K562 (cell line): ENCODE results near the gene POPDC3. TPM values are rescaled to one million over a fixed set of nuclear protein-coding genes. Genes with fewer than 3 reads are reported as not detected.
A peak's percentile ranks its signal among the peaks of the same experiment; 100 is the strongest.

ENCODE experiments used
- ATAC-seq: fragments of 200-7000 bp; cut with Tn5 transposase; 3 replicates; pipeline ENCODE4 v1.9.1; 2020; ENCODE audit warnings: moderate library complexity
- BruUV-seq: library from RNA; stranded (reverse); fragments of 400-500 nt; replicated peaks from 2 replicates; lab custom pipeline; 2021; lab: Mats Ljungman, UMichigan
- CTCF ChIA-PET: fragments of 300-600 bp; formaldehyde crosslinking; extraction: SDS; loops from one replicate; lab custom pipeline; 2021; ENCODE audit warnings: low intra/inter-chr PET ratio; lab: Yijun Ruan, JAX
- POLR2A ChIA-PET: fragments of 300-600, 350-650 bp; sonication (Branson Sonifier 250); formaldehyde crosslinking; extraction: SDS; loops from one replicate; lab custom pipeline; 2021; ENCODE audit warnings: antibody characterized with exemption, inconsistent platforms; lab: Yijun Ruan, JAX
- DNase-seq, 4 experiments: peaks; one replicate each; pipeline versions ENCODE4 v3.0.0 to v3.0.0-alpha.2; 2011 to 2018; ENCODE audit warnings: low spot score in 3 of 4, mixed read lengths in 3 of 4; ENCODE audit errors: extremely low read depth in 1 of 4
- FAIRE-seq: peaks from 2 replicates; lab custom pipeline; 2011; peaks lifted over from hg19 to GRCh38; lab: Jason Lieb, UNC
- H2AFZ ChIP-seq: 2 replicates; pipeline ENCODE4 v1.6.0; 2011; ENCODE audit warnings: low read depth, low read length, control low read depth, inconsistent platforms
- H3K27ac ChIP-seq: fragments of 200-600 bp; 3 replicates; pipeline ENCODE4 v1.8.0; 2011; ENCODE audit warnings: low read depth, mild to moderate bottlenecking, control low read depth, inconsistent platforms, low read length, moderate library complexity, mixed read lengths; ENCODE audit errors: extremely low read depth
- H3K27me3 ChIP-seq, 2 experiments: fragments of 300-600 bp in 1 of 2; 2 replicates in 1 of 2; 3 replicates in 1 of 2; pipeline versions ENCODE4 v1.6.0 to v1.8.0; 2011; ENCODE audit warnings: inconsistent platforms in 2 of 2, low read length in 2 of 2, mild to moderate bottlenecking in 1 of 2, mixed read lengths in 1 of 2, moderate library complexity in 1 of 2; ENCODE audit not compliant: control insufficient read depth in 2 of 2, insufficient read depth in 2 of 2
- H3K36me3 ChIP-seq: fragments of 300-600 bp; 3 replicates; pipeline ENCODE4 v1.8.0; 2011; ENCODE audit warnings: mild to moderate bottlenecking, low read length, inconsistent platforms; ENCODE audit not compliant: control insufficient read depth, insufficient read depth
- H3K4me1 ChIP-seq, 2 experiments: fragments of 200-600 bp in 1 of 2; replicated peaks in 1 of 2; 2 replicates in 1 of 2; 3 replicates in 1 of 2; pipeline versions ENCODE4 v1.5.1 to v1.8.0; 2011; ENCODE audit warnings: inconsistent platforms in 2 of 2, low read length in 2 of 2, mild to moderate bottlenecking in 1 of 2, mixed read lengths in 1 of 2, moderate library complexity in 1 of 2; ENCODE audit not compliant: control insufficient read depth in 2 of 2, insufficient read depth in 2 of 2
- H3K4me2 ChIP-seq: 2 replicates; pipeline ENCODE4 v1.6.1; 2011; ENCODE audit warnings: low read length, control low read depth, inconsistent platforms, mixed read lengths; ENCODE audit not compliant: insufficient read depth
- H3K4me3 ChIP-seq: fragments of 200-600 bp; sonication (generic), shearing (Covaris generic); 2 replicates; pipeline ENCODE4 v1.5.1; 2016; ENCODE audit warnings: control low read depth, inconsistent platforms
- H3K79me2 ChIP-seq: fragments of 200-600 bp; 3 replicates; pipeline ENCODE4 v1.8.0; 2011; ENCODE audit warnings: low read length, inconsistent platforms; ENCODE audit not compliant: control insufficient read depth, insufficient read depth
- H3K9ac ChIP-seq, 2 experiments: 2 replicates each; pipeline versions ENCODE4 v1.6.0 to v1.6.1; 2011; ENCODE audit warnings: low read depth in 2 of 2, low read length in 2 of 2, control low read depth in 1 of 2, inconsistent platforms in 1 of 2, mild to moderate bottlenecking in 1 of 2, mixed read lengths in 1 of 2; ENCODE audit not compliant: insufficient read depth in 1 of 2
- H3K9me1 ChIP-seq: one replicate; pipeline ENCODE4 v1.6.0; 2011; ENCODE audit warnings: inconsistent platforms, mild to moderate bottlenecking, low read length, moderate library complexity; ENCODE audit not compliant: control insufficient read depth, insufficient read depth
- H3K9me3 ChIP-seq: replicated peaks from 2 replicates; pipeline ENCODE4 v1.5.1; 2011; ENCODE audit warnings: low read depth, low read length, inconsistent platforms; ENCODE audit not compliant: control insufficient read depth, insufficient read depth
- H4K20me1 ChIP-seq: replicated peaks from 2 replicates; pipeline ENCODE4 v1.6.1; 2011; ENCODE audit warnings: low read length, inconsistent platforms, mixed read lengths; ENCODE audit not compliant: control insufficient read depth, insufficient read depth
- C11orf30 ChIP-seq: fragments of 450-650 bp; IDR thresholded peaks from 2 replicates; pipeline ENCODE4 v1.6.1; 2016; ENCODE audit warnings: low read depth, mild to moderate bottlenecking
- CBX5 ChIP-seq: IDR thresholded peaks from 2 replicates; pipeline ENCODE4 v1.6.1; 2014; ENCODE audit warnings: low read depth, borderline replicate concordance
- CC2D1A ChIP-seq: fragments of 450-650 bp; IDR thresholded peaks from 2 replicates; pipeline ENCODE4 v1.6.1; 2017; ENCODE audit warnings: mild to moderate bottlenecking
- MAFF ChIP-seq: IDR thresholded peaks from 2 replicates; pipeline ENCODE4 v1.6.1; 2012; ENCODE audit warnings: low read length, improper control_type of control experiment
- MAFG ChIP-seq: fragments of 450-650 bp; conservative IDR thresholded peaks from 2 replicates; pipeline ENCODE4 v1.6.1; 2016; ENCODE audit warnings: missing genetic modification characterization, missing compliant biosample characterization
- MED1 ChIP-seq: sonication (generic); formaldehyde crosslinking; IDR thresholded peaks from 2 replicates; pipeline ENCODE4 v1.8.1; 2023; ENCODE audit warnings: missing genetic modification reagents, borderline replicate concordance
- NCOA4 ChIP-seq: fragments of 450-650 bp; IDR thresholded peaks from 2 replicates; pipeline ENCODE4 v1.6.1; 2018; ENCODE audit warnings: mild to moderate bottlenecking; ENCODE audit not compliant: partially characterized antibody
- NFE2 ChIP-seq: IDR thresholded peaks from 2 replicates; pipeline ENCODE4 v1.6.1; 2014; ENCODE audit warnings: antibody characterized with exemption, low read depth
- NFE2L1 ChIP-seq: fragments of 450-650 bp; IDR thresholded peaks from 2 replicates; pipeline ENCODE4 v1.6.1; 2016; ENCODE audit warnings: missing genetic modification characterization, low read depth, mild to moderate bottlenecking, missing compliant biosample characterization, moderate library complexity, borderline replicate concordance
- RBBP5 ChIP-seq: fragments of 200-600 bp; sonication (generic); IDR thresholded peaks from 2 replicates; pipeline ENCODE4 v1.6.1; 2012; ENCODE audit warnings: borderline replicate concordance, mild to moderate bottlenecking, low read length, control low read depth, inconsistent platforms; ENCODE audit not compliant: insufficient read depth, poor library complexity, severe bottlenecking
- SIN3B ChIP-seq: fragments of 450-650 bp; IDR thresholded peaks from 2 replicates; pipeline ENCODE4 v1.6.1; 2017; ENCODE audit warnings: low read depth, mild to moderate bottlenecking, moderate library complexity
- SMAD3 ChIP-seq: fragments of 450-650 bp; formaldehyde crosslinking; conservative IDR thresholded peaks from 2 replicates; pipeline ENCODE4 v1.4.0; 2020; ENCODE audit warnings: mild to moderate bottlenecking
- SMARCA4 ChIP-seq: fragments of 450-650 bp; IDR thresholded peaks from 2 replicates; pipeline ENCODE4 v1.6.1; 2016
- TAF9B ChIP-seq: fragments of 450-650 bp; IDR thresholded peaks from 2 replicates; pipeline ENCODE4 v1.6.1; 2018; ENCODE audit warnings: mild to moderate bottlenecking; ENCODE audit not compliant: partially characterized antibody
- ZNF12 ChIP-seq: sonication (generic); formaldehyde crosslinking; IDR thresholded peaks from 2 replicates; pipeline ENCODE4 v1.4.0; 2020; ENCODE audit warnings: mild to moderate bottlenecking, missing genetic modification reagents
- ZNF316 ChIP-seq: fragments of 450-650 bp; IDR thresholded peaks from 2 replicates; pipeline ENCODE4 v1.6.1; 2016
- ZNF584 ChIP-seq: fragments of 200-800 bp; sonication (Bioruptor generic); IDR thresholded peaks from 2 replicates; pipeline ENCODE4 v1.6.1; 2016; ENCODE audit warnings: low read depth, mild to moderate bottlenecking, missing genetic modification characterization, missing compliant biosample characterization
- WGBS: fragments of 100-300 bp; shearing (Covaris generic); methylation state at CpG from one replicate; pipeline ENCODE4 v1.1.6; 2016; ENCODE audit warnings: low coverage, mixed read lengths; ENCODE audit not compliant: insufficient coverage; ENCODE audit errors: missing lambda C conversion rate; 5-methylcytosine and 5-hydroxymethylcytosine counted together
- in situ Hi-C: fragments of 300-500 bp; cut with MboI; formaldehyde crosslinking; loops from 4 replicates; pipeline ENCODE4 v1.15.0; 2018; ENCODE audit warnings: inconsistent platforms, mixed read lengths
- intact Hi-C: fragments of 100-400 bp; cut with micrococcal nuclease; formaldehyde crosslinking; loops from 2 replicates; pipeline ENCODE4 v1.14.2; 2022
- polyA plus RNA-seq, 8 experiments: library from polyadenylated mRNA; depleted of rRNA in 4 of 8; stranded (reverse) in 5 of 8; unstranded in 3 of 8; fragments of >200 nt; fragmentation: Nextera tagmentation in 2 of 8; fragmentation: Illumina TruSeq in 1 of 8; extraction: Ambion mirVana in 2 of 8; extraction: Trizol in 1 of 8; gene quantifications; 2 replicates each; pipeline versions ENCODE4 v1.2.1 to v1.2.3, GENCODE V29; 2011 to 2014; ENCODE audit warnings: inconsistent platforms in 1 of 8, missing spikeins in 1 of 8
- total RNA-seq, 7 experiments: library from RNA; depleted of rRNA in 6 of 7; stranded (reverse); fragments of >200 nt in 6 of 7; fragmentation: Illumina TruSeq in 2 of 7; extraction: Trizol in 2 of 7; gene quantifications; 2 replicates each; pipeline versions ENCODE4 v1.2.1 to v1.2.3, GENCODE V29; 2011 to 2021; ENCODE audit warnings: low replicate concordance in 1 of 7

The POPDC3 gene
- total and polyA plus RNA-seq, 9 of the 15 experiments (the other 6 are each of a cell fraction or from before 2014, with no cell fraction given): 4.0 to 11.8 (median 5.4) TPM

- Histone ChIP-seq H3K79me2 (0 out of 3 replicates have a peak, but pooled peaks cover 5% of the 10 kb centered on the region), H3K9me3 (no peaks in the 10 kb centered on the region), H3K9ac (peak overlapping the region in 1 of 2 experiments; percentile 48; a peak in 2 of 4 replicates), H4K20me1 (no peaks in the 10 kb centered on the region), H3K4me1 (peaks cover 3 to 9% of the 10 kb centered on the region in 2 experiments; a peak in 2 of 5 replicates), H2AFZ (no peak overlapping the region), H3K4me2 (no peak overlapping the region), H3K9me1 (no peaks in the 10 kb centered on the region), H3K27me3 (no peaks in the 10 kb centered on the region), H3K4me3 (peak overlapping the region; percentile 42), H3K27ac (peak overlapping the region; percentile 62; the same call in 1 of the 3 replicates), H3K36me3 (no peaks in the 10 kb centered on the region)
- in situ Hi-C loops: no loop called here
- ChIA-PET POLR2A (no interaction called here), CTCF (no interaction called here)
- BruUV-seq: no TSS peak
- FAIRE-seq (no peak), DNase-seq (no peak), ATAC-seq (no peak)
- intact Hi-C loops: loop anchor here (5.0 kb wide), 1 partner anchor 224 kb away; the partner anchor contains the start of gene PREP
- whole genome bisulfite sequencing: 19% methylated on average over 5 of the region's 5 CpGs
- no peak for TF ChIP-seq MED1 (CRISPR knock-in tag)
- no peak for TF ChIP-seq TAF9B
- no peak for TF ChIP-seq RBBP5
- TF ChIP-seq CC2D1A: no peak
These were observed 1.2 kb downstream of the POPDC3 start for GRCh38 chr6:105178636-105179035.

GRCh38 chr6:105178110-105178509 is 1.7 kb downstream of the POPDC3 start:
- no peak for DNase-seq
- WGBS: 18% methylated on average over 1 of the region's 1 CpG
- intact Hi-C loops (loop anchor here (5.0 kb wide), 1 partner anchor 224 kb away; the partner anchor contains the start of gene PREP), in situ Hi-C loops (no loop called here)
- H3K9me3 ChIP-seq: no peaks in the 10 kb centered on the region
- CTCF ChIA-PET: no interaction called here
- no peak overlapping the region for H3K4me2 ChIP-seq
- no peaks in the 10 kb centered on the region for H3K36me3 ChIP-seq
- peak overlapping the region; percentile 11; the same call in 1 of the 2 replicates for H2AFZ ChIP-seq
- ATAC-seq: no peak
- H3K27ac ChIP-seq: peak overlapping the region; percentile 17
- no peaks in the 10 kb centered on the region for H3K9me1 ChIP-seq
- H3K4me3 ChIP-seq: no peak overlapping the region
- H3K9ac ChIP-seq: 0 out of 4 replicates have a peak overlapping the region, but pooled peaks of 1 of the 2 experiments have one; percentile 15
- TF ChIP-seq NFE2L1 (tag) (peak; percentile 39; the same call in 1 of the 2 replicates), ZNF316 (peak; percentile 50), MAFG (tag) (peak; percentile 74), NFE2 (peak; percentile 62), CBX5 (no peak), ZNF12 (CRISPR knock-in tag) (no peak), MAFF (peak; percentile 36; the same call in 1 of the 2 replicates), ZNF584 (CRISPR knock-in tag) (peak; percentile 88), SMAD3 (no peak), SMARCA4 (no peak), SIN3B (no peak), C11orf30 (peak; percentile 38; the same call in 1 of the 2 replicates), NCOA4 (no peak)
- POLR2A ChIA-PET: no interaction called here
- peaks cover 5% of the 10 kb centered on the region; the same call in 1 of the 3 replicates for H3K79me2 ChIP-seq
- no TSS peak for BruUV-seq
- FAIRE-seq: no peak
- H3K27me3 ChIP-seq: no peaks in the 10 kb centered on the region
- no peaks in the 10 kb centered on the region for H4K20me1 ChIP-seq
- H3K4me1 ChIP-seq: peaks cover 3 to 9% of the 10 kb centered on the region in 2 experiments; a peak in 2 of 5 replicates
